Stimulated activated effector memory CD8-positive, alpha-beta T cell treated with anti-CD3 and anti-CD28 coated beads, Interleukin-12 subunit alpha, Interleukin-12 subunit beta, amount 100 ng/mL, for 72 hours (primary cell): ENCODE measurements around the gene THSD7A.

Source experiments
- ATAC-seq: fragments of 150-1000 bp; cut with Tn5 transposase; 2 replicates; pipeline ENCODE4 v1.10.0; 2021
- DNase-seq, 2 donors: peaks; one replicate each; pipeline ENCODE4 v3.0.0; 2021 to 2022; ENCODE audit warnings: low spot score in 2 of 2
- H3K27ac Mint-ChIP-seq: one replicate; pipeline ENCODE4 v1.8.0; 2022; ENCODE audit warnings: mild to moderate bottlenecking, mixed read lengths
- H3K36me3 Mint-ChIP-seq: one replicate; pipeline ENCODE4 v1.8.0; 2022; ENCODE audit warnings: mild to moderate bottlenecking, mixed read lengths
- H3K4me1 Mint-ChIP-seq: one replicate; pipeline ENCODE4 v1.8.0; 2022; ENCODE audit warnings: mixed read lengths
- H3K4me3 Mint-ChIP-seq: one replicate; pipeline ENCODE4 v1.8.0; 2022; ENCODE audit warnings: mild to moderate bottlenecking, mixed read lengths
- H3K9me3 Mint-ChIP-seq: one replicate; pipeline ENCODE4 v1.8.0; 2022; ENCODE audit warnings: mixed read lengths

Gene THSD7A

DNA sequence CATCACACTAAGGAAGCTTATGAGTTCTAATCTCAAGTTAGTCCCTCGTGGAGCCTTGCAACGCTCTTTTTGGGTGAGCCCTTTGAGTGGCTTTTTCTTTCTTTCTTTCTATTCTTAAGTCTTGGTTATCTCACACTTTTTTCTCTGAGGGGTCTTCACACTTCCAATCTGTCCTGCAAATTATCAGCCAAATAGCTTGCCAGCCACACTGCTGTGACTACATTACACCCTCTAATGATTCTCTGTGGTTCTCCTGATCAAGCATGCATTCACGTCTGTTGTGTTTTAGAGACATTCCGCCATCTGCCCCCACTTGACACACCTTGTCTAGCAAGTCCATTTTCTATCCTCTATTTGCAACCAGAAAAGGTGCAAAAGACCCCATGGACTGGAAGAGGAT, 340.2 kb downstream of the THSD7A start:
- ATAC-seq, result no peak
- no peak overlapping the region for H3K27ac Mint-ChIP-seq
- peaks cover 10% of the 10 kb centered on the region for H3K9me3 Mint-ChIP-seq
- no peak overlapping the region for H3K4me3 Mint-ChIP-seq
- H3K36me3 Mint-ChIP-seq, result no peaks in the 10 kb centered on the region
- no peaks in the 10 kb centered on the region for H3K4me1 Mint-ChIP-seq
- DNase-seq, result no peak

DNA sequence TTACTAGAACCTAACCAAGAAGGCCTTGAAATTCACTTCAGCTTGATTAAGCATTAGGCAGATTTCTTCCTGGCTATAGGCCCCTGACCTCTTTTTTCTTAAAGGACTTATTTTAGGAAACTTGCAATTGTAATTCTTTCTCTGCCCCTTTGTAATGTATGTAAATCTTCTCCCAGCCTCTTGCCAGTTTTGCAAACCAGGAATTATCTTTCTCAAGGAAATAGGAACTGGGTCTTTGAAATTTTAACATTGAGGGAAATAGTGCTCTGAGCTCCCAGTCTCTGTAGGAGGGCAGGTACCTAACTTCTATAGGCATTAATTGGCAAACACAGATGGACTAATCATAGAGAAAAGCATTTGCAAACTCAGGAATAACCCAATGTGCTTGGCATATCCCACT, 342.7 kb downstream of the THSD7A start:
- Mint-ChIP-seq H3K36me3 (no peaks in the 10 kb centered on the region), H3K27ac (no peak overlapping the region), H3K4me3 (no peak overlapping the region), H3K9me3 (peaks cover 6% of the 10 kb centered on the region), H3K4me1 (no peaks in the 10 kb centered on the region)
- ATAC-seq (no peak), DNase-seq (no peak)

DNA sequence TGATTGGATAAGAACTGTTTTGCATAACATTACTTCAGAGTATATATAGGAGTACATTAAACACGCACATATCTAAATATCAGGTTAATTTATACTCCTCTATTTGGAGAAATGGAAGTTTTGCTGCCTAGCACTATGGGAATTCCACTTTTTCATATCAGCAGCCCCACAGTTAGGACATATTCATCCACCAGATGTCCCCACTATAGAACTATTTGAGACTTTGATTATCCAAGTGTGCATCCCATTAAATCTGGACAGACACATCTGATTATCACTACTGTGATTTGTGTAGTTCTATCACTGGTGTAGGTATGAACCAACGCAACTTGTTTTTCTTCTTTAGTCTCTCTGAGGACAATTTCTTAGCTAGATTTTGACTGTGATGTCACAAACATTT, 345.7 kb downstream of the THSD7A start:
- Mint-ChIP-seq H3K9me3 (no peaks in the 10 kb centered on the region), H3K36me3 (no peaks in the 10 kb centered on the region), H3K27ac (no peak overlapping the region), H3K4me1 (no peaks in the 10 kb centered on the region), H3K4me3 (no peak overlapping the region)
- no peak for ATAC-seq
- no peak for DNase-seq

DNA sequence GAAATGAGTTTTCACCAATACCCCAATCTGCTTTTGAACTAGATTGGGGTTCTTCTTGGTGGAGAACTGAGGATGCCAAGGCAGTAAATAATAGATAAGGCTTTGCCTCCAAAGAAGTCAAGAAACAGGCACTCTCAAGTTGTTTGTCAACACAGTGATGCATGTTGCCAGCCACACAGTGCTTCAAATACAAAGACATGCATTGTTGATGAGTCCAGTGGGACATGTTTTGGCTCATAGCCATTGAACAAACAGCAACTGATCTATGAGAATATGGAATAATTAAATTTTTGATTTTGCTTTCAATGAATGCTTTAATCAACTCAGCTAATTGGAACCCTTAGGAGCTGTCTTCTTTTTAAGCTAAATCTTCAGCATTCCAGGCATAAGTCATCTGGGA, 346.4 kb downstream of the THSD7A start:
- Mint-ChIP-seq H3K4me1 (no peaks in the 10 kb centered on the region), H3K9me3 (no peaks in the 10 kb centered on the region), H3K27ac (no peak overlapping the region), H3K4me3 (no peak overlapping the region), H3K36me3 (no peaks in the 10 kb centered on the region)
- DNase-seq, result no peak
- no peak for ATAC-seq

DNA sequence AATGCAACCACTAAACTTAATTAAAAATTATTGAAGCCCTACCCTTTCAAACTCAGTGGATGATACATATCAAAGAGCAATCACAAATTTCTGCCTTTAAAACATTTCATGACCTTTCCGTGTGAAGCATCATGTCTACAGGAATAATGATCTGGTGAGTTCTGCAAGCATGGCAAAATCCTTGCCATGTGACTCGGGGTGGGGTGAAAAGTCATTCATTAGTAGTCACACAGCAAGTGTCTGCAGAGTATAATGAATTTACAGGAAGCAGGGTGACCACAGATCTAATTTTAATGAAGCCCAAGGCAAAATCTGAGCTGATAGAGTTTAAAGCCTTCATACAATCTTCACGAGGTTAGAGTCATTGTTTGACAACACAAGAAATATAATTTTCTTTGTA, 351.9 kb downstream of the THSD7A start:
- DNase-seq, result no peak
- H3K36me3 Mint-ChIP-seq, result no peaks in the 10 kb centered on the region
- H3K9me3 Mint-ChIP-seq, result peaks cover 5% of the 10 kb centered on the region
- no peak overlapping the region for H3K4me3 Mint-ChIP-seq
- H3K27ac Mint-ChIP-seq, result no peak overlapping the region
- no peak for ATAC-seq
- no peaks in the 10 kb centered on the region for H3K4me1 Mint-ChIP-seq

DNA sequence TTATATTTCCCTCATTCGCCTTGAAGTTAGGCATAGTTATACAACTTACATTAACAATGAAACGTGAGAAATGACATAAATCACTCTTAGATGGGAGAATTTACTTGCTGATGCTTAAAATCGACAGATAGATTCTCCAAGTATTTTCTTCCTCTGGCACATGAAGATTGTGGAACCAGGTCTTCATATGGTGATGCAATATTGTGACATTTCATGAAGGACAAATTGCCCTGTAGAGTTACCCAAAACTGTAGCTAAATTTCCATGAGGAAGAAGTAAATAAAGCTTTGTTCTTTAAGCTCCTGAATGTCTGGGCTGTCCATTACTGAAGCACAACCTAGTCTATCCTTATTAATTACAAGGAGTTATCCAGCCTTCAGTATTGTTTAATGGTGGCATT, 353.1 kb downstream of the THSD7A start:
- H3K36me3 Mint-ChIP-seq, result no peaks in the 10 kb centered on the region
- H3K9me3 Mint-ChIP-seq, result peaks cover 5% of the 10 kb centered on the region
- DNase-seq (no peak), ATAC-seq (no peak)
- H3K27ac Mint-ChIP-seq, result no peak overlapping the region
- no peak overlapping the region for H3K4me3 Mint-ChIP-seq
- no peaks in the 10 kb centered on the region for H3K4me1 Mint-ChIP-seq

DNA sequence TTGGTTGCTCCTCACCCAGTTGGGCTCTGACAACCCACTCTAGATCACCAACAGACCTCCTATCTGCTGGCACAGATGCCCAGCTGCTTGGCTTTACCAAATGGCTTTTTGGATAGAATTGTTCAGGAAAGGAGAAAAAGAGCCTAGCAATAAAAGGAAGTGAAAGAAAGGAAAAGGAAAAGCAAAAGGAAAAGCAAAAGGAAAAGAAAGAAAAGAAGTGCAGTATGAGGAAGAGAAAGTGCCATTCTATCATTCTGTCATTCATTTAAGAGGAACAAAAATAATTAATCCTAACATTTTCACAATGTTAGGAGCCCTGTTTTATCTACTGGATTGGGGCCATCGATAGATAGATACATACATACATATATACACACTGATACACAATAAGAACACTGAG, 353.6 kb downstream of the THSD7A start:
- H3K27ac Mint-ChIP-seq, result no peak overlapping the region

DNA sequence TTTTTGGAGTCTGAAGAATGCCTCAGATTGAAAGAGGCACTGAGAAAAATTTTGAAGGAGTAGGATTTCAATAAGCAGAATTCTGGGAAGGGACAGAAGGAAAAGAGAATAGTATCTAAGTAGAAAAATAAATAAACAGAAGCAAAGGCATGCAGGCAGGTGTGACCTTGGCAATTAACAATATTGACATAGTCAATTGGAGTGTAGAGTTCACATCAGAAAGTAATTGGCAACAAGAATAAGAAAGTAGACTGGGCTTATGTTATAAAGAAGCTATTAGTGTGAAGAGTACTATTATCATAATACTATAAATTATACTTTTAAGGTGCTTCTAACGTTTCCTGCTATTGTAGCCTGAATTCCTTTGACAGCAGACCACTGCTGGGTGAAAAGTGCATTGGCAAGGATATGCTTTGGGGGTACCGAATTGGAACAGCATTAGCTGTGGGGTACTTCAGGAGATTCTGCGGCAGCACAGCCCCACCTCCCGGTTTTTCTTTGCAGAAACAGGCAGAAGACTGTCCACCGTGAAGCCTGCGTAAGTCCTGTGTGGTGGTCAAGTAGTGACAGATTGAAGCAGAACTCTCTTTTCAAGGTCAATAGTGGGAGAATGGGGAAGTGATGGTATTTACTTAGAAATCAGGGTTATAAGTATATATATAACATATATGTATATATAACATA, 357.0 kb downstream of the THSD7A start:
- DNase-seq, result no peak
- peaks cover 5% of the 10 kb centered on the region for H3K9me3 Mint-ChIP-seq
- ATAC-seq, result no peak
- H3K4me1 Mint-ChIP-seq, result no peaks in the 10 kb centered on the region
- no peaks in the 10 kb centered on the region for H3K36me3 Mint-ChIP-seq
- no peak overlapping the region for H3K27ac Mint-ChIP-seq
- H3K4me3 Mint-ChIP-seq, result no peak overlapping the region

More for the DNA sequence above, 353.6 kb downstream of the THSD7A start:
- peaks cover 5% of the 10 kb centered on the region for H3K9me3 Mint-ChIP-seq
- no peak overlapping the region for H3K4me3 Mint-ChIP-seq
- ATAC-seq (no peak), DNase-seq (no peak)
- H3K4me1 Mint-ChIP-seq, result no peaks in the 10 kb centered on the region
- H3K36me3 Mint-ChIP-seq, result no peaks in the 10 kb centered on the region

DNA sequence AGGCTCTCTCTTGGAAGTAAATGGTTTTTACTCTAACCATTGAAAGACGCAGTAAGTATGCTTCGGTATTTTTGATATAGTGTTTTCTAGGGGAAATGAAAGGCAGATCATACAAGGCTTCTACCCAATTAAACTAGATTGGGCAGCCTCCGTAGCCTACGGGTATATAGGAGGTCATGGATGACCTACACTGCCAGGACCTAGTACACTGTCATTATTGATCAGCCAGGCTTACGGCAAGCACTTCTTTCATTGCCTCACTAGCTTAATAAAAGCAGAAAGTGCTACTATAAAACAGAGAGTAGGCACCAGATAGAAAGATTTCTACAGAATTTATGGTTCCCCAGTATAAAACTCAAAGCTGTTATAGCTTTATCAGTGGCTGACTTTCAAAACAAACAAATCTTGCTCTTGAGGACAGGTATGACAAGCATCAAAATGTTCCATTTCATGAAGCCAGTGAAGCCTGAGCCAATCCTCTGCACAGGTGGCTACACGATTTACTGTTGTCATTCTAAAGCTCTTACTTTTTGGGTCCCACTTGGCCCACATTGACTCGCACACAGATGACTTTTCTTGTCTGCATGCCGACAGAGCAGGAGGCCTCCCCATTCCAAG, 358.1 kb downstream of the THSD7A start:
- Mint-ChIP-seq H3K36me3 (no peaks in the 10 kb centered on the region), H3K4me3 (no peak overlapping the region), H3K9me3 (peaks cover 5% of the 10 kb centered on the region), H3K4me1 (no peaks in the 10 kb centered on the region), H3K27ac (no peak overlapping the region)
- ATAC-seq (no peak), DNase-seq (no peak)

DNA sequence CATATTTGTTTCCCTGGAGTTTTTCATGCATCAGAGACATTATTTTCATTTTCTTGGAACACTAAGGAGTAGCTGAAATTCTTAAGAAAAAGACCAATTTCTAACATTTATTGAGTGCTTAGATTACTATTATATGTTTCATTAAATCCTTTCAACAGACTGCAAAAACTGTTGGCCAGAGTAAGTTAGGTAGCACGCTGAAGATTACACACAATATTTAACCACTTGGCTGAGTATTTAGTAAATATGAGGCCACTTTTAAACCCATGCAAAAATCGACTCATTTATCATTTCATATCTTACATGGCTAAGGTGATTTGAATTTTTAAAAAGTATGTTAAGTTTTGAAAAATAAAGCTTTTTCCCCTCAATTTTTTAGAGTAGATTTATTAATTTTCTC, 358.8 kb downstream of the THSD7A start:
- Mint-ChIP-seq H3K4me3 (no peak overlapping the region), H3K4me1 (no peaks in the 10 kb centered on the region), H3K9me3 (peaks cover 3% of the 10 kb centered on the region), H3K27ac (no peak overlapping the region), H3K36me3 (no peaks in the 10 kb centered on the region)
- ATAC-seq, result no peak
- no peak for DNase-seq

DNA sequence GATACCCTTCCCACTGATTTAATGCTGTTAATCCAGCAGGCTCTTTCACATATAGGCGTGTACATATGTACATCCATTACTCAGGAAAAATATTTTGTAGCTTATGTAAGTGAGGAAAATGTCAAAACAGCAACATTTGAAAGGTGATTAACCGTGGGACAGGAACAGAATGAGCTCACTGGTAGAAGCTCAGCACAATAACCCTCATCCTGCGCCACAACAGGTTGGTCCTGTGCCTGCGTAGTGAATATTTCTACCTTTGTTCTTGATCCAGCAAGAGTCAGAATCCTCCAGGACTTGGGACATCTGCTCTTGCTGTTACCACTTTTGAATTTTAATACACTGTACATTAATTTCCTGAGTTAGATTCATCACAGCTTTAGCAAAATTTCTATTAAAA, 359.4 kb downstream of the THSD7A start:
- no peak overlapping the region for H3K4me3 Mint-ChIP-seq
- no peak overlapping the region for H3K27ac Mint-ChIP-seq
- DNase-seq (no peak), ATAC-seq (no peak)
- no peaks in the 10 kb centered on the region for H3K4me1 Mint-ChIP-seq
- no peaks in the 10 kb centered on the region for H3K36me3 Mint-ChIP-seq
- H3K9me3 Mint-ChIP-seq, result no peaks in the 10 kb centered on the region

DNA sequence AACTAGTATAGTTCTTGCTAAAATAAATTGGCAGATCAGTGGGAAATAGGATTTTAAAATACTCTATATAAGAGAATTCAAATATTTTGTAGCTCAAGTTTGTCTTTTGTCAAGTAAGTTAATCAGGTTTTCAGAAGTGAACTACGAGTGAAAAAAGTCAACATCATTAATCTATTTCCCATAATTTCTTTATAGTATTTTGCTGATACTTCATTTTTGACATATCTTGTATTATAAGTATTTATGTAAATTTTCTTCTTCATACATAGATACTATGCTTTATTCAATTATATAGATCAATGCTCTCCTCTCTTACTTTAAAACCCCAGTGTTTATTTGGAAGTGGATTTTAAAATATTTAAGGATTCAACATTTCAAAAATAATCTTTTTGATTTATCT, 360.7 kb downstream of the THSD7A start:
- Mint-ChIP-seq H3K36me3 (no peaks in the 10 kb centered on the region), H3K9me3 (no peaks in the 10 kb centered on the region), H3K4me1 (no peaks in the 10 kb centered on the region), H3K4me3 (no peak overlapping the region), H3K27ac (no peak overlapping the region)
- ATAC-seq, result no peak
- DNase-seq, result no peak

DNA sequence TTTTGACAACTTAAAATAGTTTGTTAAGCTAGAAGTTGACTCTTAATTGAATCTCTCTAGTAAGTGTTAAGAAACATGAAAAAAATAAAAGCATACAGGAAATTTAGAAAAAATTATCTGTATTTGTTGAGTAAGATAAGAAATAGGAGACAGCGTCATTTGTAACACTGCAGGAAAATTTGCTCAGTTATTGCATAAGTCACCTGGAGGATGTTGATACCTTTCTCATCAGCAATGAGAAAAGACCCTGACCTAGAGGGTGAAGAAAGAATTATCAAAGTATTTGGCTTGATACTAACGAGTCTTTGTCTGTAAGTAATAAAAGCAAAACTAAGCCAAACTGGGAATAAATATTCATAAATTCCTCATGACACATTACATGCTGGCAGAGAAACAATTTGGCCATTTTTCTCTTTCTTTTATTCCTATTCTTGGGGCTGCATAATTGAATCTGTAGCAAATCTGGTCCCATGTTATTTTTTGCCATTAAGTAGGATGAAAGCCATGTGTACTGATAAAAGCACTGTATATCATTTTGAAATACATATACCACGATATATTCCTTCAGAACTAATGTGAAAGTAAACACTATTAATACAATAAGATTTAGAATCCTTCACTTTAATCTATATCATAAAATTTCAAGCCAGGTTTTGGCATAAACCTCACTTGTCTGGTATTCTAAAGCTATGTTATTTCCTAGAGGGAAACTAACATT, 362.8 kb downstream of the THSD7A start:
- Mint-ChIP-seq H3K9me3 (no peaks in the 10 kb centered on the region), H3K36me3 (no peaks in the 10 kb centered on the region), H3K4me1 (no peaks in the 10 kb centered on the region), H3K4me3 (no peak overlapping the region), H3K27ac (no peak overlapping the region)
- ATAC-seq, result no peak
- no peak for DNase-seq

DNA sequence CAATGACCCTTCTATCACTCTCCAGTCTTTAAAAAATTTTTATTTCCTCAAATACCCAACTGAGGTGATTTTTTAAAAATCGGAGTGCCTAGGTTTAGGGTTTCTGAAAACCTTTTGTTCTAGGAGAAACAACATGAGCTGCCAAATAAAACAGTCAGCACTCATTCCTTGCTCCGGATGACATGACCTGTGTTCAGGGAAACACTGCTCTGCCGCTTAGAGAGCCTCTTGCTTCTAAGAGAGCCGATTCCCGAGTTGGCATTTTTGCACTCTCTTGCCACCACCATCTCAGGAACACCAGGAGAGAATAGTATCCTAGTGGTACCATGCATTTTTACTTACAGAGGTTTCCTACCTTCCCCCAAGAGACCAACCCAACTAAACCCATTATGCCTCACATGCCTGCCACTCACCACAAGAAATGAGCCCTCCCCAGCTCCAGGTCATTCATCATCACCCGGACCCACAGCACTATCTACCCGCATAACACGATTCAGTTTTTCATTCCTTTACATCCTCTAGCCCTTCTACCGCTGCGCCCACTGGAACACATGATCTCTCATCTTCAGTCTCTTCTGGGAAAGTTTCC, 365.4 kb downstream of the THSD7A start:
- H3K4me1 Mint-ChIP-seq, result no peaks in the 10 kb centered on the region
- ATAC-seq, result no peak
- H3K4me3 Mint-ChIP-seq, result no peak overlapping the region
- DNase-seq, result no peak
- H3K9me3 Mint-ChIP-seq, result no peaks in the 10 kb centered on the region
- H3K27ac Mint-ChIP-seq, result no peak overlapping the region
- no peaks in the 10 kb centered on the region for H3K36me3 Mint-ChIP-seq

DNA sequence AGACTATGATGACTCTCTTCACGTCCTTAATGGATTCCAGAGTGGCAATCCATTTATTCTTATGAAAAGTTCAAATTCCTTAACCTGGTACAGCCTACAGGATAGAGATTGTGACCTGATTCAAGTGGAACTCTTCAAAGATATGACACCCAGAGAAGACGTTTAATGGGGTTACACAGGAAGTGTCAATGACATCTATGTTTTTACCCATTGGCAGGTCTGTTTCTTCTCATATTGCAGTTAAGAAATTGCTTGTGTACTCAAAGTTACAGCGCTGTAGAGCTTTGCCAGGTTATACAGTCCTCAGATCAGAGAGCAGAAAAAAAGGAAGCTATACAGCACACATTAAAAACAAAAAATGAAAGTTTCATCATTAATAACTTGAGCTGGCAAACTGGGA, 367.4 kb downstream of the THSD7A start:
- Mint-ChIP-seq H3K9me3 (no peaks in the 10 kb centered on the region), H3K4me3 (no peak overlapping the region), H3K4me1 (no peaks in the 10 kb centered on the region), H3K36me3 (no peaks in the 10 kb centered on the region), H3K27ac (no peak overlapping the region)
- DNase-seq (no peak), ATAC-seq (no peak)

DNA sequence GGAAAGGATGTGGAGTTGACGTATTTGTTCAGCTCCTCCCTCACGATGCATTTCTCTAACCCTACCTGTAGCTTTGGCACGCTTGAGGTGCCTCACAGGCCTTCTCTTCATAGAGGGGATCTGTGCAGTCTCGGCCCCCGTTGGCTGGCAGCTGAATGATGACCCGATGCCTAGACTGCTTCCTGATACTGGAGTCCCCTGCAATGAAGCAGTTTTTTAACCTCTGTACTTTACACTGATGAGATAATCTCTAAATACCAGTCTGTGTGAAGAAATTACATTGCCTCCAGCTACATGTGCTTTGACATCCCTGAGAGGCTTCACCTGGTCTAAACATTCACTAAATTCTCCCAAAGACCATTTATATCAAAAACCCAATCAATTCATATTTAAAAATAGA, 370.1 kb downstream of the THSD7A start:
- H3K9me3 Mint-ChIP-seq, result no peaks in the 10 kb centered on the region
- no peaks in the 10 kb centered on the region for H3K4me1 Mint-ChIP-seq
- no peak overlapping the region for H3K27ac Mint-ChIP-seq
- no peaks in the 10 kb centered on the region for H3K36me3 Mint-ChIP-seq
- H3K4me3 Mint-ChIP-seq, result no peak overlapping the region
- ATAC-seq, result no peak
- no peak for DNase-seq
